ENCODE data around the gene FGFR4.
A peak's percentile ranks its signal among the peaks of the same experiment; 100 is the strongest.
"Not testable (repeated sequence)": the region's sequence is repeated elsewhere in the genome, so short reads cannot be mapped to it uniquely, and the experiment has no call there.

FGFR4 gene

GRCh38 chr5:177086654-177087397, at the start of gene FGFR4:
TSS of gene FGFR4 (plus strand) at chr5:177086915. CDS start at chr5:177089603, 2,688 bp downstream.
- DNase-seq: peak; percentile 32 to 36

DNA sequence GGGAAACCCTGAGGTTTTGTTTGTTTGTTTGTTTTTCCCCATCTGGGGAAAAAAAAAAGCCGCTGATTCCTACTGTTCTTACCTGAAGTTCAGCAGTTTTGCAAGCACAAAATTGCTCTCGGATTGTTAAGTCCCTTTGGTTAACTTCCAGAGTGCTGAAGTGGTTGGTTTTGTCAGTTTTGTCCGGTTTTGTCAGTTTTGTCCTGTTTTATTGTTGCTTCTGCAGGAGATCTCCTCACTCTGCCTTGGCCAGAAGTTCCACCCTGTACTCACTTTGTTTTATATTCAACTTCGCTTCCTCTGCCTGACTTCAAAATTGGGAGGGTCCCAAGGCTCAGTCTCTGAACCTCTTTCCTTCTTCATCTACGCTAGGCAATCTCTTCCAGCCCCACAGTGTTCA, 49.8 kb upstream of the FGFR4 start:
- no peak for DNase-seq

DNA sequence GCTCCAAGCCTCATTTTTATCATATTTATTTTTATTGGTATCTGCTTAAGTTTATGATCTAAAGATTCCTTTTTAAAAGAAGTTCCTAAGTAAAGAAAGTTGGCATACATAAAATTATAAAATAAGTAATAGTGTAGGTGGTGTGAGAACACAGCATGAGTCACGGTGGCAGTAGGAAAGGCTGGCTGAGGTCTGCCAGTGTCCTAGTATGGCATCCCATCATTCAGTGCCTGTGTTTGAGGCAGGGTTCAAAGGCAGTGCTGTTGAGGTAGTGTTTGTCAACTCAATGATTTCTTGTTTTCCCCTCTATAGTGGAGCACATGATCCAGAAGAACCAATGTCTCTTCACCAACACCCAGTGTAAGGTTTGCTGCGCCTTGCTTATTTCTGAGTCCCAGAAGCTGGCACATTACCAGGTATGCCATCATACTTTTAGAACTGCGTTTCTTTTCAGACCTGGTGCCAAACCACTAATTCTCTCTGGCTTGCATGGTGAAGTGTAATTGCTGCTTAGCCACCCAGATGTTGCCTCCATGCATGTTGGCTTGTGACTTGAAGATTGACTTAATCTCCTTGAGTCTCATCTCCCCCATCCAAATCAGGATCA, 45.8 kb upstream of the FGFR4 start:
- DNase-seq: no peak

- DNase-seq: no peak
Measured at GRCh38 chr5:177041936-177042335, 44.8 kb upstream of the FGFR4 start.

GRCh38 chr5:177043114-177043513, 43.6 kb upstream of the FGFR4 start:
- DNase-seq: no peak

- no peak for DNase-seq
Measured at GRCh38 chr5:177043958-177044357, 42.8 kb upstream of the FGFR4 start.

GRCh38 chr5:177044641-177045040, 42.1 kb upstream of the FGFR4 start:
- DNase-seq: no peak

DNA sequence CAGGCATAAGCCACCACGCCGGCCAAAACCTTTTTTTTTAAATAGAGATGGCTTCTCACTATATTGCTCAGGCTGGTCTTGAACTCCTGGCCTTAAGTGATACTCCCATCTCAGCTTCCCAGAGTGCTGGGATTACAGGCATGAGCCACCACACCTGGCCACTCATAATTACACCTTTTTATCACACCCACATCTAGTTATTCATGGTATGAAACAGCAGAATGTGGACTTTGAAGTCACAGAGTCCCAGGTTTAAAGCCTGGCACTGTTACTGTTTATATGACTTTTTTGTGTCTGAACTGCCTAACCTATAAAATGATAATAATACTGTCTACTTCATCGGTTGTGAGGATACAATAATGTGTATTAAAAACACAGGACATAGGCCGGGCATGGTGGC, 41.1 kb upstream of the FGFR4 start:
- DNase-seq: no peak

- not testable (repeated sequence) for DNase-seq
Measured at GRCh38 chr5:177048531-177048930, 38.2 kb upstream of the FGFR4 start.

- no peak for DNase-seq
Measured at GRCh38 chr5:177049285-177049684, 37.4 kb upstream of the FGFR4 start.

DNA sequence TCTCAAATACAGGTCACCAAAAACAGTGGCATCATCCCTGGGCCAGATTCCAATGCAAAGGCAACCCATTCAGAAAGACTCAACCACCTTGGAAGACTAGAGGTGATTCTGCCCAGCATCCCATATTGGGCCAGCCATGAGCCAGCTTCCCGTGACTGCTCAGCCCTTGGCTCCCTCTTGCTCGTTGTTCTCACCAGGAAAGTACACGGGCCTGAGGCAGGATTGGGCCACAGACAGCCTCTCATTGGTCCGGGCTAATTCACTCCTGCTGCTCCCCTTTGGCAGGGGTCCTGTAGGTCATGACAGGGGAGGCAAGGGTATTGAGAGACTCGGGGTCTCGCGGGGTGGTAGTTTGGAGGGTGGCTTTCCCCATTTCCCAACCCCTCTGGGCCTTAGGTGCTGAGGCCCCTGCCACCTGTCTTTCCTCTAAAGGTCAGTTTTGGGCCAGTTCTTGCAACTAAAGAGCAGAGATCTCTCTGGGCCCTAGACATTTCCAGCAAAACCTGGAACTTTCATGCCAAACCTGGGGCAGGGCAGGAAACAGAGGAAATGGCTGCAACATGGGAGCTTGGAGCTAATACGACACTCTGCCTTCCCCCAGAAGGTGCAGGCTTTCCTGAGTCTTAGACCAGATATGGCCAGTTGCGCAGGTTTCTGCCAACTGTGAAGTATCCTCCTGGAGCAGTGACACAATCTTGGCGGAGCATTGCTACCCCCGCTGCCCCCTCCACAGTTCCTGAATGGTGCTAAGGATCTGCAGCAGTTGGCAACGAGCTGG, 22.0 kb upstream of the FGFR4 start:
- DNase-seq: no peak

- DNase-seq: no peak
Measured at GRCh38 chr5:177065491-177065890, 21.2 kb upstream of the FGFR4 start.

- no peak for DNase-seq
Measured at GRCh38 chr5:177066224-177066623, 20.5 kb upstream of the FGFR4 start.

- no peak for DNase-seq
Measured at GRCh38 chr5:177067503-177067902, 19.2 kb upstream of the FGFR4 start.

GRCh38 chr5:177070536-177071191, 16.1 kb upstream of the FGFR4 start:
- DNase-seq: no peak

DNA sequence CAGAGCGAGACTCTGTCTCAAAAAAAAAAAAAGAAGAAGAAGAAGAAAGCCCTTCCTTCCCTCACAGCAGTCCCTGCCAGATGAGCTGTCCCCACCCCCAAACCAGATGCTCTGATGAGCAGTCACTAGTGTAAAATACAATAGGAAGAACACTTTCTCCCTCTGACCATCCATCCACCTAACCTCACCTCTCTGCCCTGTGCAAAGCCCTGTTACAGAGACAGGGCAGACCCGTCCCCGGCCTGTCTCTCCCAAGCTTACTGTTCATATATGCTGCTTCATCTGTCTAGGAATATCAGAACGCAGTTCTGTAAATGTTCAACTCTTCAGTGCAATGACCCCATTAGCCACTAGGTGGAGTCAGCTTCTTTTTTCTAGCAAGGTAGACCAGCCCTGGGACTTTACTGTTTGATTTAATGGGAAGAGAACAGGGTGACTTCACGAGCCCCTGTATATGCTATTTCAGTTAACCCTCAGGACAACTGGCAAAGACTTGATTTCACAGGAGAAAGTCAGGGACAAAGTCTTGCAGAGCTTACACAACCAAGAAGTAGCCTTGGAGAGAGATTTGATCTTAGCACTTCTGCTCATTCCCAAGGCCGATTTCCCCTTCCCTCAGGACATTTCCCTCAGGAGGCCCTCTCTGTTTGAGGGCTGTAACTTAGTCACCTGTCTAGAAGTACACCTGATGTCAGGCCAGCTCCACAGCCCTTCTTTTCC, 14.9 kb upstream of the FGFR4 start:
- peak; percentile 88 to 93 for DNase-seq

DNA sequence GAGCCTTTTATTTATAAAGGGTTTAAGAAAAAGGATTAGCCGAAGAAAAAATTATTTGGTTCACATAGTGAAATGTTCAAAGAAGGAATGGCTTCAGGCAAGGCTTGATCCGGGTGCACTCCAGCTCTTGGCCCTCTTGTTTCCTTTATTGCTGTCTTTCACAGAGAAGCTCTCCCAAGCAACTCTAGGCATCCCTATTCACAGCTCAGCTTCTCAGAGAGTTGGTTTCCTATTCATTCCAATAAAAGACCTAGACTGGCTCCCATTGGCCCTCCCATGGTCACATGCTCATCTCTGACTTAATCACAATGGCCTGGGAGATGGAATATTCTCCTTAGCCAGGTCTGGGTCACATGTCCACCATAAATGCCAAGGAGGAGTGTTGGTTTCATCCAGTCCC, 9.4 kb upstream of the FGFR4 start:
- DNase-seq: no peak

DNA sequence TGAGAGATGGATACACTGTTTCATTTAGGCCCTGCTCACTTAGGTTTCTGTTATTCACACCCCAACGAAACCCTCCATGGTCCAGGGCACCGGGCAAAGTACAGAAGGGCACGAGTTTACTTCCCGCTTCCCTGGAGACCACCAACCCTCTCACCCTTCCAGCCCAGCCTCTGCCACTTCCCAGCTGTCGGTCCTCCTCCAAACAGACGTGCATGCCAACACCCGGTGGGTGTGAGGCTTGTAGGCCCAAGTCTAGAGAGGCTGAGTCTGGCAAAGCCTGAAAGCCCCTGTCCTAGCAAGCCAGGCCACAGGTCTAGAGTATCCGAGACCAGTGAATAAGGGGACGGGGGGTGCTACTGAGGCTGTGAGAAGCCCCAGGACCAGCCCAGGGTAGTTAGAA, 7.1 kb upstream of the FGFR4 start:
- no peak for DNase-seq

- no peak for DNase-seq
Measured at GRCh38 chr5:177080265-177080664, 6.5 kb upstream of the FGFR4 start.

GRCh38 chr5:177081859-177082258, 4.9 kb upstream of the FGFR4 start:
- DNase-seq: no peak

GRCh38 chr5:177083357-177083756, 3.4 kb upstream of the FGFR4 start:
- no peak for DNase-seq

DNA sequence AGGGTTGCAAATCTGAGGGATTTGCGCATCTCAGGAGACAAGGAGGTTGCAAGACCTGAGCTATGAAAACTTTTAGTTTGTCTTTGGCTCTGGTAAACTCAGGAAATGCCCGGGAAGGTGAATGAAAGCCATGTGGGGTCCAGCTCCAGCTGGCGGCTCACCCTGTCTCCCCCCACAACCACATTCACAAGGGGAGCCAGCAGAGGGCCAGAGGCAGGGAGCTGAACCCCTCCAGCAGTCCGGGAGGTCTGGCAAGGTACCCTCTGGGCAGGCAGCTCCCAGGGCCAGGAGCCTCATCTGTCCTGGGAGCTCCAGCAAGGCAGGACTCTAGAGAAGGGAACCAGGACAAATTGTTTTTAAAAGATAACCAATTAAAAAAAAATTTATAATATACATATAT, 2.5 kb upstream of the FGFR4 start:
- no peak for DNase-seq

All from Kasumi-1 (cell line).